Thyroid gland (tissue), 4 donors: ENCODE results near the gene GATAD2A.

Experiments
- CTCF ChIP-seq, 6 experiments: fragments of 200-600 bp in 3 of 6; fragments of 450-650 bp in 3 of 6; sonication (generic) in 3 of 6; IDR thresholded peaks; one replicate each; pipeline ENCODE4 v1.5.1; 2016 to 2019; ENCODE audit warnings: antibody characterized with exemption in 6 of 6, mild to moderate bottlenecking in 2 of 6, inconsistent platforms in 1 of 6, moderate library complexity in 1 of 6
- POLR2A ChIP-seq, 2 donors: fragments of 450-650 bp; IDR thresholded peaks; one replicate each; pipeline ENCODE4 v1.6.1; 2017; ENCODE audit warnings: antibody characterized with exemption in 2 of 2, mild to moderate bottlenecking in 2 of 2, moderate library complexity in 1 of 2

- TF ChIP-seq CTCF (IDR thresholded peaks at IDR 0.05) (no peak), POLR2A (IDR thresholded peaks at IDR 0.05) (no peak)
Observed at GRCh38 chr19:19542507-19542906, 137.0 kb downstream of the GATAD2A start.
